Measurements from ENCODE around the gene BRPF1. TPM values are rescaled to one million over a fixed set of nuclear protein-coding genes. Genes with fewer than 3 reads are reported as not detected.

BRPF1 gene
- total and polyA plus RNA-seq, 8 donors, result 5.8 to 10.8 (median 8.4) TPM

DNA sequence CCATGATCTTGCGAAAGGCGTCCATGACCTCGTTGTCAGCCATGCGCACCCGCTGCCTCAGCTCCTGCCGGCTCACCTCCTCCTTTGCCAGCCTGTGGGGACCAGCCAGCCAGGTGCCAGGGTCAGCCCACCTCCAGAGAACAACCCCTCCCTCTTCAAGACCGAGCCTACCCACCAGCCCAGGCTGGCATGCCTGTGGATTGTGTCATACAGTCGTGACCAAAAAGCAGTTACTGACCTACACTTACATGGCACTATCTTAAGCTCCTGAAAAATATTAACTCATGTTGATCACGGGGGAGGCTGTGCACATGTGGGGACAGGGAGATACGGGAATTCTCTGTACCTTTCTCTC lies 48.9 kb downstream of the BRPF1 start:
- no peak for DNase-seq
- intact Hi-C loops (cut with DNase I), result no loop called here
- no peak for ATAC-seq
- H3K4me3 ChIP-seq, result no peak overlapping the region
- FAIRE-seq, result no peak
- no peaks in the 10 kb centered on the region for H3K9me3 ChIP-seq
- no peaks in the 10 kb centered on the region for H3K27me3 ChIP-seq
- peaks cover 0 to 19% (median 0%) of the 10 kb centered on the region in 3 donors for H3K36me3 ChIP-seq
- 76 to 86% methylated on average over 10 of the region's 10 CpGs for WGBS, 2 donors
- H3K27ac ChIP-seq, result peak overlapping the region in 1 of 4 donors; percentile 33
- H3K4me1 ChIP-seq, result no peaks in the 10 kb centered on the region
- TF ChIP-seq CTCF (IDR thresholded peaks at IDR 0.05), result no peak

GRCh38 chr3:9780910-9781309 lies 49.4 kb downstream of the BRPF1 start:
- H3K27me3 ChIP-seq, result no peaks in the 10 kb centered on the region
- no peak overlapping the region for H3K4me3 ChIP-seq
- 90 to 92% methylated on average over 4 of the region's 4 CpGs for WGBS, 2 donors
- H3K27ac ChIP-seq, result no peak overlapping the region
- DNase-seq, result no peak
- TF ChIP-seq CTCF (IDR thresholded peaks at IDR 0.05), result no peak
- FAIRE-seq, result no peak
- ATAC-seq, result no peak
- peaks cover 0 to 22% (median 0%) of the 10 kb centered on the region in 3 donors for H3K36me3 ChIP-seq
- H3K9me3 ChIP-seq, result no peaks in the 10 kb centered on the region
- intact Hi-C loops (cut with DNase I), result no loop called here
- no peaks in the 10 kb centered on the region for H3K4me1 ChIP-seq

DNA sequence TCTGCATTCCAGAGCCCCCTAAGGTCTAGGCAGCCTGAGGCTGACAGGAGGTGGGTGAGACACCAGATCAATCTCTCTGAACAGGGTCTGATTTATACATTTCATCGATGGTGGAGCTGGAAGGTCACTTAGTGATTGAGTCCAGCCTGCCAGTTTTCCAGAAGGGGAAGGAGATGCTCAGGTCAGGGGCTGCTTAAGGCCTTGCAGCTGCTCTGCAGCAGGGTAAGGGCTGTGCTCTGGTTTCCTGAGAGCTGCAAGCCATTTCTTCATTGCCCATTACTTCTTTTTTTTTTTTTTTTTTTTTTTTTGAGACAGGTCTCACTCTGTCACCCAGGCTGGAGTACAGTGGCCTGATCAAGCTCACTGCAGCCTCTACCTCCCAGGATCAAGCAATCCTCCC lies 50.0 kb downstream of the BRPF1 start:
- intact Hi-C loops (cut with DNase I), result no loop called here

GRCh38 chr3:9781978-9782603 lies 50.6 kb downstream of the BRPF1 start:
- Histone ChIP-seq H3K4me1 (no peaks in the 10 kb centered on the region), H3K4me3 (no peak overlapping the region), H3K9me3 (no peaks in the 10 kb centered on the region), H3K27me3 (no peaks in the 10 kb centered on the region), H3K36me3 (peaks cover 0 to 33% (median 0%) of the 10 kb centered on the region in 3 donors), H3K27ac (no peak overlapping the region)
- DNase-seq (no peak), FAIRE-seq (no peak), ATAC-seq (no peak)
- WGBS, 2 donors, result 62 to 66% methylated on average over 3 of the region's 3 CpGs
- intact Hi-C loops (cut with DNase I), result no loop called here
- no peak for TF ChIP-seq CTCF (IDR thresholded peaks at IDR 0.05)

More for the DNA sequence above, 50.0 kb downstream of the BRPF1 start:
- DNase-seq (no peak), FAIRE-seq (no peak), ATAC-seq (no peak)
- Histone ChIP-seq H3K36me3 (peaks cover 0 to 28% (median 0%) of the 10 kb centered on the region in 3 donors), H3K27me3 (no peaks in the 10 kb centered on the region), H3K9me3 (no peaks in the 10 kb centered on the region), H3K4me1 (no peaks in the 10 kb centered on the region), H3K4me3 (no peak overlapping the region), H3K27ac (no peak overlapping the region)
- WGBS, 2 donors, result 68 to 79% methylated on average over 1 of the region's 1 CpG
- no peak for TF ChIP-seq CTCF (IDR thresholded peaks at IDR 0.05)

- H3K36me3 ChIP-seq, result peaks cover 0 to 36% (median 0%) of the 10 kb centered on the region in 3 donors
- H3K4me1 ChIP-seq, result no peaks in the 10 kb centered on the region
- FAIRE-seq (no peak), ATAC-seq (no peak), DNase-seq (no peak)
- H3K27me3 ChIP-seq, result no peaks in the 10 kb centered on the region
- no peak overlapping the region for H3K4me3 ChIP-seq
- no peak overlapping the region for H3K27ac ChIP-seq
- WGBS, 2 donors, result 38 to 43% methylated on average over 3 of the region's 3 CpGs
- TF ChIP-seq CTCF (IDR thresholded peaks at IDR 0.05), result no peak
- no peaks in the 10 kb centered on the region for H3K9me3 ChIP-seq
- intact Hi-C loops (cut with DNase I), result no loop called here
Measured at GRCh38 chr3:9782770-9783169, 51.2 kb downstream of the BRPF1 start.
